ENCODE data around the gene ZNF630.
A peak's percentile ranks its signal among the peaks of the same experiment; 100 is the strongest.
"Not testable (repeated sequence)": the region's sequence is repeated elsewhere in the genome, so short reads cannot be mapped to it uniquely, and the experiment has no call there.

The ZNF630 gene

DNA sequence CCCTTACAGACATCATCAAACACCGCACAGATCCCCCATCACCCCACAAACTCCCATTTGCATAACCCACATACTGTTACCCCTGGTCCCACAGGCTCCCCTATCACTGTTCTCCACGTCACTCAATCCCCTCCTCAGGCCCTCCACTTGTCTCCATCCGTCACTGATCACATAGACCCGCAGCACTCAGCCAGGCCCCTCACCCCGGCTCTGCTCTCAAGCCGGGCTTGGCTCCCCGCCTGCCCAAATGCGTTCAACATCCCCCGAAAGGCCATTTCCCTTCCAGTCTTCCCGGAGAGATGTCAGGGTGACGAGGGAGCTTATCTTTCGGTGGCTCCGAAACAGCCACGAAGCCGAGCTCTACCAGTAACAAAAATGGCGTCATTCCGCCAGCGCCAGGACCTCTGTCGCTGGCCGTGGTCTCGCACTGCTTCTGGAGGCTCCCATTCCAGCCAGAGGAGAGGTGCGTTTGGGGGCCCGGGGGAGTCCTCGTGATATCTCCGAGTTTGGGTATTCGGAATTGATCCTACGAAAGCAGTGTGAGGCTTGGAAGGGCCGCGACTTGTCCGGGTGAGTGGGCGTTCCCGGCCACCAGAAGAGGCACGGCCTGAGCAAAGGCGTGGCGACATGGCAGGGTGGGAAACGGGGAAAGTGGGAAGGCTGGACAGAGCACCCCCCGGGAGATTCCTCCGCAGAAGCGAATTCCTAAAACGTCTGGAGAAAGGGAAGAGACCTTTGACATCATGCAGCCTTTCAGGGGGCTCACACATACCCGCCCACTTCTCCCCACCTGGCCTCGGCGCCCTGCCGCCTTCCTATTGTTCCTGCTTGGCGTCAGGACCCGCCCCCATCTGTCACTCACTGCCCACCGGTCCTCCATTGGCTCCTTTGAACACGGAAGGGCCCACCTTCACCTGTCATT, at the start of gene ZNF630:
TSS of gene ZNF630 (minus strand) at position 577 of the 922 bp plus-strand sequence. CDS start 4,754 bp downstream, outside the sequence.
- peak; percentile 33 for DNase-seq

DNA sequence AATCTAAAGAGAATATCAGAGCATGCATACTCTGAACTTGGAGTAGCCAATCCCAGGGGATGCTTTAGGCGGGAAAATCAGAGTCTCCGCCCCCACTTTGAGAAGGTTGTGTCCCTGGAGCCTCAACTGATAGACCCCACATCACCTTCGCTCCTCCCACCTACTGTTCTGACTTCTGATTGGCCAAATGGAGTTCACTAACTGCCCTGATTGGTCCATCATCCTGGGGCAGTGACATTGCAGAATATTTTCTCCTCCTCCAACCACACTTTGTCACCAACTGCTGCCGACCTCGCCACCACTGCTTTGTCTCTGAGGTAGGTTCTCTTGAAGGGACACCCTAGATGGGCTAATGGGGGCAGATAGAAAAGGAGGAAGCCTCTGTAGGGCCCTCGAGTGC, 36.3 kb upstream of the ZNF630 start:
- DNase-seq = no peak

DNA sequence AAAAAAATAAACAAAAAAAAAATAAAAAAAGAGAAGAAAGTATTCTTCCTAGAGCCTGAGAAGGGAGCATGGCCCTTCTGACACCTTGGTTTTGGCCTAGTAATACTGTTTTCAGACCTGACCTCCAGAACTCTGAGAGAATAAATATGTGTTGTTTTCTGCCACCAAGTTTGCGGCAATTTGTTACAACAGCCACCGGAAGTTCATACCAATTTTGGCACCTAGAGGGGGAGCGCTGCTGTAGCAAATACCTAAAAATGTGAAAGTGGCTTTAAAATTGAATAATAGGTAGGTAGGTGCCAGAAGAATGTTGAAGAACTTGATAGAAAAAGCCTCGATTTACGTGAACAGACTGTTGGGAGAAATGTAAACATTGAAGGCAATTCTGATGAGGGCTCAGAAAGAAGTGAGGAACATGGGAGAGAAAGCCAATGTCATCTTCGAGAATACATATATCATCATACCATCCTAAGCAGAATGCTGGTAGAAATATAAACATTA, 31.5 kb upstream of the ZNF630 start:
- no peak for DNase-seq

DNA sequence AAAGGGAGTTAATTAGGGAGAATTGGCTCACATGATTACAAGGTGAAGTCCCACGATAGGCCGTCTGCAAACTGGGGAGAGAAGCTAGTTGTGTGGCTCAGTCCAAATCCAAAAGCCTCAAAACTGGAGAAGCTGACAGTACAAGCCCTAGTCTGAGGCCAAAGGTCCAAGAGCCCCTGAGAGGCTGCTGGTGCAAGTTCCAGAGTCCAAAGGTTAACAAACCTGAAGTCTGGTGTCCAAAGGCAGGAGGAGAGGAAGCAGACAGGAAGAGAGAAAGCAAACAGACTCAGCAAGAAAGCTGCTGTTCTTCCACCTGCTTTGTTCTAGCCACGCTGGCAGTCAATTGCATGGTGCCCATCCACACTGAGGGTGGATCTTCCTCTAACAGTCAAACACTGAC, 30.0 kb upstream of the ZNF630 start:
- DNase-seq = no peak

DNA sequence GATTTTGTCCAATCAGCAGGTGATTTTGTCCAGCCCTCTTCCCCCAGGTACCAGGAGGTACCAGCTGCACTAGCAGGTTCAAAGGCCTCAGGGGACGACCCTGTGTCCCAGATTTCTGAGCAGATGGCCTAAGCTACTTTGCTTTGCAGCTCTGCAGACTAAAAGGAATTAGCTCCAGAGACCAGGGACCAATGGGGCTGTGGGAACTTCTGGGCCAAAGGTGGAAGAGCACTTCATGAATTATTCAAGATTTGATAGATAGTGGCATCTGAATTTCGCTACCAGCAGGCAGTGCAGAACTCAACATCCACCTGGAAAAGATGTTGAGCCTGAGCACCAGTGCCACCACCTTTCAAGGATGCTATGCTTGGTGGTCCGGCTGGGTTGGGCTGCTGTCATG, 21.1 kb upstream of the ZNF630 start:
- DNase-seq = not testable (repeated sequence)

DNA sequence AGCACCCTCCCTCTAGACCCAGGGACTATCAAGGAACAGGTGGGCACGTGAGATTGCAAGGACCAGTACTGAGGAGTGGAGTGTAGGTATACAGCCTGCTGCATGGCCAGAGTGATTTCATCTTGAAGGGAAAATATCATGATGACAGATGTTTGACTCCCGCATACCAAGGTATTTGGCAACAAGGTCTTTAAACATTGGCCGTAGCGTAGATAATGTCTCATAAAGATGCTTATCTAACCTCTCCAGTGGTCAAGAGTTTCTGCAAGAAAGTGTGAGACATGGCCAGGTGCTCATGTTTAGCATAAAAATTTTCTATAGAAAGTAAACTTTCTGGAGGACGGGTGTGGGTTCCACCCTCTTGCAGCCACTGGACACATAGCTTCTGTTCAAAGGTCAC, 18.7 kb upstream of the ZNF630 start:
- DNase-seq = no peak

DNA sequence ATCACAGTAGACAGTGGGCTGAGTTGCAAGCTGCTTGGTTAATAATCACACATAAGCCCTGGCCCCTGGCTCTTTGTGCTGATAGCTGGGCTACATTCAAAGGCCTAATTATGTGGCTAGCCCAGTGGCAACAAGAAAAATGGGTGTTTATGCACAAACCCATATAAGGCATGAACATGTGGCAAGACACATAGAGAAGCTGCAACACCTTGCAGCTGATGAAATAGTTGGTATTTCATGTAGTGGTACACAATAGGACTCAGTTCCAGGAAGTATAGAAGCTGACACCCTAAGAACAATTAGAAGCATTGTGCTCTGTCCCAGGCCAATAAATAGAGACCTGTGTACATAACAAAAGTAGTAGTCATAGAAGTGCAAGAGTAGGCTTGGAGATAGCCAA, 14.6 kb upstream of the ZNF630 start:
- no peak for DNase-seq

DNA sequence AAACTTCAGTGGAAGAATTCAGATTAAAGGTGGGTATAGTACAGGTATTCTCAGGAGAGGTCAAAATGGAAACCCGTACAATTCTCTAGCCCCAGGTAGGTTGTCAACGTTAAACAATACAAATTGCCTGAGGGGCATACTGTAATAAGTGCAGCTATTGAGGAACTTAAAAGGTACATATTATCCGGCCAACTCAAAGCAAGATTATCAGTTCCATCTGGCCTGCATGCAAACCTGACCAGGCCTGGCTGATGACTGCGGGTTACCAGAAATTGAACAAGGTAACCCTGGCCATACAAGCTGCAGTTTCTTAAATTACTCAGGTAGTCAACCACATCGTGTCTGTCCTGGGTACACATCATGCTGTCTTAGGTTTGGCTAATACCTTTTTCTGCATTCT, 12.3 kb upstream of the ZNF630 start:
- DNase-seq = no peak

DNA sequence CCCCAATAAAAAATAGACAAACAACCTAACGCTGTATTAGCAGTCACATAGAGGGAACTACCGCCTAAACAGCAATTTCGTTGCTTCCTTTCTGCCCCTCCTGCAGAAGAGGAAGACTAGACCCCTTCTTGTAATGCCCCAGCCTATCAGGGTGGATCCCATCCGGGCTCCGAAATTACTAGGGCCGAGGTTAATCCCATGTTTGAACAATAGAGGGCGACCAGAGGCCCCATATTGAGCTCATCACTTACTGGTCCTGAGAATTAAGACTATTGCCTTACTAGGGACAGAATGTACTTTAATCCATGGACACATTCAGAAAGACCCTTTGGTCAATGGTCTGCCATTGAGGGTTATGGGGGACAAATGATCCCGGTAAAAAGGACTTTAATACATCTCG, 11.8 kb upstream of the ZNF630 start:
- DNase-seq = peak; percentile 35

DNA sequence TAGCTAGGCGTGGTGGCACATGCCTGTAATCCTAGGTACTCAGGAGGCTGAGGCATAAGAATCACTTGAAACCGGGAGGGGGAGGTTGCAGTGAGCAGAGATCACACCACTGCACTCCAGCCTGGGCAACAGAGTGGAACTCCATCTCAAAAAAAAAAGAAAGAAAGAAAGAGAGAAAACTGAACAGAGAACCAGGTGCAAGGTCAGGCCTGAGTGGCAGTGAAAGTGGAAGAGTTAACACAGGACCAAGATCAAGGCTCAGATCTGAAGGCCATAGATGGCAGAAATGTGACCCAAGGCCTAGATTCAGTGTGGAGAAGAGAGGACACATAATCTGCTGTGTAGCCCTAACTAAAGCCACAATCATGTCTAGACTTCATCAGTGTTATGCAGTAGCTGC, 4.9 kb upstream of the ZNF630 start:
- DNase-seq = no peak

DNA sequence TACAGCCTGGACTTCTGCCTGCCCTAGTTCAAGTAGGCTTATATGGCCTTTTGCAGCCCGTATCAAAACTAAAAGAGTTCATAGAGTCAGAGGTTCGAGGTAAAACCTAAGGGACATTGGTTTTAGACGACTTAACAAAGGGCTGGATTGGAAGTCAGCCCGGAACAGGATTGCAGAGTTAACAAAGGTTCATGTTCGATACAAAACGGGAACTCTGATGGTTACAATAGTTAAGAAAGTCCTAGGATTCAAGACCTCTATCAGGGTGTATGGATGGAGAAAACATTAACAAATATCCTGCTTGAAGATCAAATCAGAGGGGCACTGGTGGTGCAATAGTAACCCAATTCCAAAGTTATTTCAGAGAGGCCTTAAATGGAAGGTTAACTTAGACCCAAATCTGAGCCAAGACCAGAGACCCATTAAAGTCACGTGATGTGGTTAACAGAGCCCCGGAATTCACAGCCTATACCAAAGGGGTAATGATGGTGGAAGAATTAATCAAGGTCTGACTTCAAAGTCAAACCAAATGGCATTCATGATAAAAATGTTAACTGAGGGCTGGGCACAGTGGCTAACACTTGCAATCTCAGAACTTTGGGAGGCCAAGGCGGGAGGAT, 656 bp upstream of the ZNF630 start:
- DNase-seq = no peak

DNA sequence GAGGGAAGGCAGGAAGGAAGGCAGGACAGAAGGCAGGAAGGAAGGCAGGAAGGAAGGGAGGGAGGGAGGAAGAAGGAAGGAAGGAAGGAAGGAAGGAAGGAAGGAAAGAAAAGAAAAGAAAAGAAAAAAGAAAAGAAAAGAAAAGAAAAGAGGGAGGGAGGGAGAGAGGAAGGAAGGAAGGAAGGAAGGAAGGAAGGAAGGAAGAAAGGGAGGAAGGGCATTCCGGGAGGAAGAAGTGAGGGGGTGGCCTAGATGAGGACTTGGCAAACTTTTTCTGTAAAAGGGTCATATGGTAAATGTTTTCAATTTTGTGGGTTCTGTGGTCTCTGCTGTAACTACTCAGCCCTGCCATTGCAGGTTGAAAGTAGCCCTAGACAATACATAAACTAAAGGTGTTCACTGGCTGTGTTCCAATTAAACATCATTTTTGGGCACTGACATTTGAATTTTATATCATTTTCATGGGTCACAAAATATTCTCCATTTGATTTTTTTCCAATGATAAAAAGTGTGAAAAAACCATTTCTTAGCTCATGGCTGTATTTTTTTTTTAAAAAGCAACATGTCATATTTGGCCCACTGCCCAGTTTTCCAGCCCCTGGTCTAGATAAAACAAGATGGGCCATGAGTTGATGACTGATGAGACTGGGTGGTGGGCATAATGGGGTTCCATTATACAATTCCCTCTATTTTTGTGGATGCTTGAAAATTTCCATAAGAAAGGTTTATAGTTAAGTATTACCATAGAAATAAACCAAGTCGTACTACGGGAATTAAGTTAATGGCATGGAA, 3.1 kb downstream of the ZNF630 start:
- DNase-seq = no peak

DNA sequence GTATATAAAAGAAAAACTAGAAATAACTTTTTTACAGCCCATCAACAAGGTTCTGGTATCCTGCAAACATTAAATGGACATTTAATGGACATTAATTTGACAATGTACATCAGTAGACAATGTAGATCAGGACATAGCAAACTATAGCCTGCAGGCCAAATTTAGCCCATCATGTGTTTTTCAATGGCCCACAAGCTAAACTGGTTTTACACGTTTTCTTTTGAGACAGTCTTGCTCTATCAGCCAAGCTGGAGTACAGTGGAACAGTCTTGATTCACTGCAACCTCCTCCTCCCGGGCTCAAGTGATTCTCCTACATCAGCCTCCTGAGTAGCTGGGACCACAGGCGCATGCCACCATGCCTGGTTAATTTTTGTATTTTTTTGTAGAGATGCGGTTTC, 7.2 kb downstream of the ZNF630 start:
- no peak for DNase-seq

DNA sequence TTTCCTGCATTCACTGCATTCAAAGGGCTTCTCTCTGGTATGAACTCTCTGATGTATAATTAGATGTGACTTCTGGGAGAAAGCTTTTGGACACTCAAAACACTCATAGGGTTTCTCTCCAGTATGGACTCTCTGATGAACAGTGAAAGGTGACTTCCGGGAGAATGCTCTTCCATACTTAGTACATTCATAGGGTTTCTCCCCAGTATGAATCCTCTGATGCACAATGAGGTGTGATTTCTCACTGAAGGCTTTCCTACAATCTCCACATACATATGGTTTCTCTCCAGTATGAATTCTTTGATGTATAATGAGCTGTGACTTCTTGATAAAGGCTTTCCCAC, 12.2 kb downstream of the ZNF630 start:
- no peak for DNase-seq

DNA sequence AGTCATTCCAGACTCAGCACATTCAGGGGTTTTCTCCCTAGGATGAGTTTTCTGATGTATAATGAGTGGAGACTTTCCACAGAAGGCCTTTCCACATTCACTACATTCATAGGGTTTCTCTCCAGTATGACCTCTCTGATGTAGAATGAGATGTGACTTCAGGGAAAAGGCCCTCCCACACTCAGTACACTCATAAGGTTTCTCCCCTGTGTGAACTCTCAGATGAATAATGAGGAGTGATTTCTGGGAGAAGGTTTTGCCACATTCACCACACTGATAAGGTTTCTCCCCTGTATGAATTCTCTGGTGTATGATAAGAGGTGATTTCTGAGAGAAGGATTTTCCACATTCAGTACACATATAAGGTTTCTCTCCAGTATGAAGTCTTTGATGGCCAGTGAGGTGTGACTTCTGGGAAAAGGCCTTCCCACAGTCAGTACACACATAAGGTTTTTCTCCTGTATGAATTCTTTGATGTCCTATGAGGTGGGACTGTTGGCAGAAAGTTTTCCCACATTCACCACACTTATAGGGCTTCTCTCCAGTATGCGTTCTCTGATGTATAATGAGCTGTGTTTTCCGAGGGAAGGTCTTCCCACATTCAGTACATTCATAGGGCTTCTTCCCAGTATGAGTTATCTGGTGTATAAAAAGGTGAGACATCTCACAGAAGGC, 12.7 kb downstream of the ZNF630 start:
- DNase-seq = no peak

DNA sequence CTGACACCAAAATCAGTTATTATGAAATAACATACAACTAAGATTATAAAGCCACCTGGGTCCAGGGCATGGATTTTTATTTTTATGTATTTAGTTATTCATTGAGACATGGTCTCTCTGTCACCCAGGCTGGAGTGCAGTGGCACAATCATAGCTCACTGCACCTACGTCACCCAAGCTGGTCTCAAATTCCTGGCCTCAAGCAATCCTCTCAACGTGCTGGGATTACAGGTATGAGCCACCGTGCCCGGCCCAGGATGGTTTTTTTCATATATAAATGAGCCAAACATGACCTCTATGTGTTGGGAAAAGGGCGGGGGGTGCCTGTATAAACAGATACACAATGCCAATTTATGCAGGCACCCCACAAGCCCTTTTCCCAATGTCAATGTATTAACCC, 24.6 kb downstream of the ZNF630 start:
- DNase-seq = no peak

DNA sequence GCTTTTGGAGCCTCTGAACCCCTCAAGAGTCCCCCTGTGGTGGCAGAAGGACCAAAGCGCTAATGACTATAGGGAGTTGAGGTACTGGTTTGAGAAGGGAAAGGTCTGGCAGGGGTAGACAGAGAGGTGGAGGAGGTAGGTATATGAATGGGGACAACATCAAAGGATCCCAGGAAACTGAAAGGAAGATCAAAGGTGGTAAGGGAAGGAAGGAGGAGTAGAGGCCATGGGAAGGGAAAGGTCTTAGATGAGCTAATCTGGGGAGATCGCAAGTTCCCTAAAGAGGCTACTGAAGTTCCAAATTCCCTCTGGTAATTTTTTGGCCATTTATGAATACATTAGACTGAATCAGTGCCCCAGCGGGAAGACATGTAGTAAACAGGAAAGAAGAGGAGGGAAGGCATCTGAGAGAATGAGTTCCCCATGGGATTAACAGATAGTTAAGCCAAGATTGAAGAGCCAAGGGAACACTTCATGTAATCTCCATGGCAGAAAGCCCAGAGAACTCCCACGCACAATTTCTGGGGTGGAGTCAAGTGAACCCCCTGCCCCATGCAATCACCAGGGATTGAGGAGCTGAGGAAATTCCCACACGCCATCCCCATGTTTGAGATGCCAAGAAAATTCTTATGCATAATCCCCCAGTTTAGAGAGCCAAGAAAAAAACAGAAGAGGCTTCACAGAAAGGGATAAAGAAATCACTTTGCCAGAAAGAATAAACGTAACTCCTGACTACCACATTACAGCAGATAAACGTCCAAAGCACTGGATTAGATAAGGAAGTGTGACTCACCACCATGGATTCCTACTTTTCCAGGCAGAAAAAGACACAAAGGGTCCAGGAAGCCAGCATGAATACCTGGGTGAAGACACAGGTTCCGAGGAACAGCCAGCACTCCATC, 25.8 kb downstream of the ZNF630 start:
- DNase-seq = no peak

DNA sequence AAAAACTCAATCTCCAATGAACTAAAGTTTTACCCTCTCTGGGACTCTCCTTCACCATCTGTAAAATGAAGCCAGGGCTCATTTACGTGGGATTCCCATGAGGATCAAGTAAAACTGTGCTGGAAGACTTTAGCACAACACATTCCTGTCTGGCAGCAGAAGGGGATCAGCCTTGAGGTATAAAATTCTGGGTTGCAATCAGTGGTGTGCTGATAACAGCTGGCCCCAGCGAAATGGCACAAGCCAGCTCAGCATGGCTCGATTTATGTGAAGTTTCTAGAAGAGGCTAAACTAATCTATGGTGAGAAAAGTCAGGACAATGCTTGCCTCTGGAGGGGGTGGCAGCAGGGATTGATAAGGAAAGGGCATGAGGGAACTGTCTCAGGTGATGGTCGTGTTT, 28.4 kb downstream of the ZNF630 start:
- DNase-seq = no peak

DNA sequence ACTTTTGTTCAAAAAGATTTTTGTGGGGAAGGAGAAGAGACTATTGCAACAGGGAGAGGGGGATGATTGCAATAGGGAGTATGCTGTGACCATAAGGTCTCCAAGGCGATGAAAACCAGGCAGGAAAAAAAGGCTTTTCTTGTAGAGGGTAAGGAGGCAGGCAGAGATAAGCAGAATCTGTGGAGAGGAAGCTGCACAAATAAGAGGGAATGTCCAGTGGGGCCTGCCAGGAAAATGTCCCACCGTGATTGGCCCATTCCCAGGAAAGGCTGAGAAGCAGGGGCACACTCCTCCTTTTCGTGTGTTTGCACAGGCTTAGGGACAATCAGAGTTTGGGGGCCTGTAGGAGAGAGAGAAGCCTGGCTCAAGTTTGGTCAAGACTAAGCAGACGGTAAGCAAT, 35.5 kb downstream of the ZNF630 start:
- DNase-seq = no peak

DNA sequence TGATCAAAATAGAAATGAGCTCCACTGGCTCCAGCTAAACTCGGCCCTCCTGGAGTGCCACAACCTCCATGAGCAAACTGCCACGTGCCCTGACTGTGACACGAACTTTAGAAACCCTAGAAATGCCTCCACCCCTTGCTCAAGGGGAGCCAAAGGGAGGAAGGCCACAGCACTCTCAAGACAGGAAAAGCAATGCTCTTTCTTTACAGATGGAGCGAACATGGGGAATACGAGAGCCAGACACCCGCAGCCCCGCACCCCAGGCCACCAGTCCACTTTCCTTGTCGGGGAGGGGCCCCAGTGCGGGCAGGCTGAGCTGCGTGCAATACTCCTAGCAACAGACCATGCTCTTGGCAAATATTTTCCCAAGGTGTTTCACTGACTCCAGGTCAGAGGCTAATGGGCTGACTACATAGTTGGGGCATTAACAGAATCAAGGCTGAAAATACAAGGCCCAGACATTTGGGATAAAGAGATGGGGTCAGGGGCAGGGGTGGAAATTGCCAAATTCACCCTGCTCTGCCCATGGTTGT, 40.7 kb downstream of the ZNF630 start:
- not testable (repeated sequence) for DNase-seq

DNA sequence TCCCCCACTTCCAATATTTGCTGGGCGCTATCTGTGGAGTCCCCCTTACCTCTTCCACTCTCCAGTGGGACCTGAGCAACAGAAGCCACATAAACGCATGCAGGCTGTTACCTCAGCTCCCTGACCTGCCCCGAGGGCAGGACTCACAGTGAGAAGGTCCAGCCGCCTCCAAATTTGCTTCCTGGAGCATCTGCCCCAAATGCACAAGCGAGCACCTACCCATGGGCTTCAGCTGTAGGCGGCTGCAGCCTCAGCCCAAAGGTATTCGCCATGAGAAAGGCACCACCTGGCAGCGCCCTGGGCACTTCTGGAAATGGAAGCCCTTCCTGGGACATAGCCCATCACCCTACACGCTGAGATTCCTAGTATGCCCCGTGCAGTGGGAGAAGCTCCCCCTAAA, 41.2 kb downstream of the ZNF630 start:
- DNase-seq = no peak

DNA sequence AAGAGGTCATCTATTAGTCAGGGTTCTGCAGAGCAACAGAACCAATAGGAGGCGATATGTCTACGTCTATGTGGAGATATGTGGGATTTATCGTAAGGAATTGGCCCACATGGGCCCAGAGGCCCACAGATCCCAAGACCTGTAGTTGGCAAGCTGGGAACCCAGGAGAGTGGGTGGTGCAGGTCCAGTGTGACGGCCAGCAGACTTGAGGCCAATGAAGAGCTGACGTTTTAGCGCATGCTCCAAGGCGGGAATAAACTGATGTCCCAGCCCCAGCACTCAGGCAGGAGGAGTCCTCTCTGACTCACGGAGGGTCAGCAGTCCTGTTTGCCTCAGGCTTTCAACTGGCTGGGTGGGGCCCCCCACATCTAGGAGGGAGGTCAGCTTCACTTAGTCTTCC, 43.3 kb downstream of the ZNF630 start:
- no peak for DNase-seq

Measured in activated CD4-positive, alpha-beta T cell treated with anti-CD3 and anti-CD28 coated beads, Interleukin-2, amount 50 U/mL, for 1 hour (primary cell).